SK-N-SH treated with all-trans-retinoic acid at 6 μM for 48 hours (cell line): Measurements from ENCODE around the gene COBLL1.
A peak's percentile ranks its signal among the peaks of the same experiment; 100 is the strongest.

ENCODE experiments used
- ATAC-seq: fragments of 200-7000 bp; cut with Tn5 transposase; 3 replicates; pipeline ENCODE4 v1.9.1; 2020; ENCODE audit warnings: mild to moderate bottlenecking, moderate library complexity
- ARNTL ChIP-seq: fragments of 450-650 bp; formaldehyde crosslinking; IDR thresholded peaks from 2 replicates; pipeline ENCODE4 v1.5.0; 2020; ENCODE audit warnings: low read depth, mild to moderate bottlenecking, moderate library complexity, borderline replicate concordance
- BACH2 ChIP-seq: fragments of 250-450 bp; sonication (Bioruptor Pico); IDR thresholded peaks from 2 replicates; pipeline ENCODE4 v1.9.0; 2021; ENCODE audit warnings: mild to moderate bottlenecking, borderline replicate concordance
- CREB5 ChIP-seq: fragments of 250-450 bp; sonication (Bioruptor Pico); IDR thresholded peaks from 2 replicates; pipeline ENCODE4 v1.5.1; 2020; ENCODE audit warnings: low read depth, mild to moderate bottlenecking, moderate library complexity
- CSDC2 ChIP-seq: fragments of 250-450 bp; sonication (Bioruptor Pico); IDR thresholded peaks from 2 replicates; pipeline ENCODE4 v1.5.0; 2020; ENCODE audit warnings: mild to moderate bottlenecking, moderate library complexity
- CSRNP3 ChIP-seq: fragments of 250-450 bp; sonication (Bioruptor Pico); IDR thresholded peaks from 2 replicates; pipeline ENCODE4 v1.5.1; 2021; ENCODE audit warnings: mild to moderate bottlenecking, moderate library complexity
- GLIS3 ChIP-seq: fragments of 250-450 bp; sonication (Bioruptor Pico); IDR thresholded peaks from 2 replicates; pipeline ENCODE4 v1.5.0; 2020; ENCODE audit warnings: mild to moderate bottlenecking, moderate library complexity
- OSR1 ChIP-seq: fragments of 250-450 bp; sonication (Bioruptor Pico); IDR thresholded peaks from 2 replicates; pipeline ENCODE4 v1.8.0; 2022; ENCODE audit warnings: moderate library complexity, mild to moderate bottlenecking, inconsistent platforms
- PATZ1 ChIP-seq: fragments of 250-450 bp; sonication (Bioruptor Pico); IDR thresholded peaks from 2 replicates; pipeline ENCODE4 v1.8.0; 2020; ENCODE audit warnings: mild to moderate bottlenecking, moderate library complexity, borderline replicate concordance
- POU6F1 ChIP-seq: fragments of 250-450 bp; sonication (Bioruptor Pico); IDR thresholded peaks from 2 replicates; pipeline ENCODE4 v1.8.0; 2021; ENCODE audit warnings: low read depth, mild to moderate bottlenecking, moderate library complexity, borderline replicate concordance
- PPARA ChIP-seq: fragments of 250-450 bp; sonication (Bioruptor Pico); IDR thresholded peaks from 2 replicates; pipeline ENCODE4 v1.5.0; 2020; ENCODE audit warnings: mild to moderate bottlenecking, borderline replicate concordance
- SNAI2 ChIP-seq: fragments of 250-450 bp; sonication (Bioruptor Pico); IDR thresholded peaks from 2 replicates; pipeline ENCODE4 v1.5.0; 2020; ENCODE audit warnings: mild to moderate bottlenecking, moderate library complexity
- TOX ChIP-seq: fragments of 250-450 bp; sonication (Bioruptor Pico); IDR thresholded peaks from 2 replicates; pipeline ENCODE4 v1.8.0; 2021; ENCODE audit warnings: mild to moderate bottlenecking, moderate library complexity, borderline replicate concordance
- TSHZ2 ChIP-seq: fragments of 250-450 bp; sonication (Bioruptor Pico); IDR thresholded peaks from 2 replicates; pipeline ENCODE4 v1.5.0; 2020; ENCODE audit warnings: mild to moderate bottlenecking, moderate library complexity
- ZC3H10 ChIP-seq: fragments of 250-450 bp; sonication (Bioruptor Pico); IDR thresholded peaks from 2 replicates; pipeline ENCODE4 v1.5.1; 2021; ENCODE audit warnings: mild to moderate bottlenecking, moderate library complexity
- ZFP3 ChIP-seq: fragments of 250-450 bp; sonication (Bioruptor Pico); IDR thresholded peaks from 2 replicates; pipeline ENCODE4 v1.5.0; 2020; ENCODE audit warnings: mild to moderate bottlenecking, moderate library complexity
- ZFP30 ChIP-seq: fragments of 450-650 bp; formaldehyde crosslinking; IDR thresholded peaks from 2 replicates; pipeline ENCODE4 v1.5.0; 2022; ENCODE audit warnings: mild to moderate bottlenecking, moderate library complexity
- ZNF565 ChIP-seq: fragments of 450-650 bp; formaldehyde crosslinking; conservative IDR thresholded peaks from 2 replicates; pipeline ENCODE4 v1.5.0; 2020; ENCODE audit warnings: low read depth, mild to moderate bottlenecking, moderate library complexity
- ZNF70 ChIP-seq: fragments of 450-650 bp; formaldehyde crosslinking; IDR thresholded peaks from 2 replicates; pipeline ENCODE4 v1.5.0; 2020; ENCODE audit warnings: mild to moderate bottlenecking, moderate library complexity
- ZNF8 ChIP-seq: fragments of 450-650 bp; formaldehyde crosslinking; IDR thresholded peaks from 2 replicates; pipeline ENCODE4 v1.5.0; 2020; ENCODE audit warnings: mild to moderate bottlenecking, moderate library complexity

COBLL1 gene

GRCh38 chr2:164842624-164842966 is 972 bp upstream of the COBLL1 start:
- TF ChIP-seq ZC3H10 (CRISPR knock-in tag) (no peak), TSHZ2 (CRISPR knock-in tag) (no peak), CREB5 (CRISPR knock-in tag) (no peak), ZNF565 (no peak), ZNF8 (CRISPR knock-in tag) (no peak), POU6F1 (CRISPR knock-in tag) (no peak), ZFP30 (CRISPR knock-in tag) (no peak), GLIS3 (CRISPR knock-in tag) (no peak), ZNF70 (no peak)
- ATAC-seq: no peak

- peak; percentile 90 for ATAC-seq
These were observed 499 bp downstream of the COBLL1 start for GRCh38 chr2:164840930-164841718.

GRCh38 chr2:164840458-164840929 is 1.1 kb downstream of the COBLL1 start:
- no peak for ATAC-seq
- no peak for TF ChIP-seq PATZ1 (CRISPR knock-in tag)
- no peak for TF ChIP-seq TSHZ2 (CRISPR knock-in tag)
- no peak for TF ChIP-seq ZNF70
- no peak for TF ChIP-seq GLIS3 (CRISPR knock-in tag)
- TF ChIP-seq ZFP3: no peak
- TF ChIP-seq OSR1 (CRISPR knock-in tag): no peak
- TF ChIP-seq TOX (CRISPR knock-in tag): no peak

More at GRCh38 chr2:164840930-164841718, 499 bp downstream of the COBLL1 start:
- TF ChIP-seq CSDC2 (CRISPR knock-in tag): no peak
- TF ChIP-seq BACH2 (CRISPR knock-in tag): no peak
- TF ChIP-seq SNAI2 (CRISPR knock-in tag): no peak
- TF ChIP-seq ZFP30 (CRISPR knock-in tag): no peak
- no peak for TF ChIP-seq ARNTL (CRISPR knock-in tag)
- TF ChIP-seq CSRNP3 (CRISPR knock-in tag): no peak
- TF ChIP-seq ZNF565: no peak
- TF ChIP-seq PPARA (CRISPR knock-in tag): no peak
- TF ChIP-seq PATZ1 (CRISPR knock-in tag): no peak
- no peak for TF ChIP-seq ZNF8 (CRISPR knock-in tag)
